LHCN-M2 (cell line): ENCODE data around the gene DNAJC13. TPM values are rescaled to one million over a fixed set of nuclear protein-coding genes. Genes with fewer than 3 reads are reported as not detected.
"Not testable (repeated sequence)": the region's sequence is repeated elsewhere in the genome, so short reads cannot be mapped to it uniquely, and the experiment has no call there.

Experiments used
- DNase-seq: peaks from one replicate; pipeline ENCODE4 v3.0.0-alpha.2; 2012; ENCODE audit warnings: low read depth
- total RNA-seq: library from RNA; depleted of rRNA; stranded (reverse); fragments of >200 nt; gene quantifications from 2 replicates; pipeline ENCODE4 v1.2.3, GENCODE V29; 2014

The DNAJC13 gene
- total RNA-seq, 1 experiment from 2014 or later, result 52.6 TPM

GRCh38 chr3:132543011-132543739 is 125.9 kb downstream of the DNAJC13 start:
- peak; percentile 90 for DNase-seq

GRCh38 chr3:132544130-132544529 is 126.8 kb downstream of the DNAJC13 start:
- no peak for DNase-seq

GRCh38 chr3:132545471-132545870 is 128.2 kb downstream of the DNAJC13 start:
- no peak for DNase-seq

- no peak for DNase-seq
These were observed 131.9 kb downstream of the DNAJC13 start for GRCh38 chr3:132549169-132549568.

- DNase-seq, result peak; percentile 80
These were observed 132.7 kb downstream of the DNAJC13 start for GRCh38 chr3:132549890-132550578.

- no peak for DNase-seq
These were observed 133.4 kb downstream of the DNAJC13 start for GRCh38 chr3:132550579-132551305.

GRCh38 chr3:132553826-132554225 is 136.5 kb downstream of the DNAJC13 start:
- DNase-seq, result no peak

GRCh38 chr3:132554437-132554836 is 137.1 kb downstream of the DNAJC13 start:
- DNase-seq, result no peak

- no peak for DNase-seq
These were observed 138.2 kb downstream of the DNAJC13 start for GRCh38 chr3:132555306-132556035.

- not testable (repeated sequence) for DNase-seq
These were observed 138.7 kb downstream of the DNAJC13 start for GRCh38 chr3:132556036-132556386.

GRCh38 chr3:132556508-132557159 is 139.3 kb downstream of the DNAJC13 start:
- no peak for DNase-seq

- DNase-seq, result no peak
These were observed 143.7 kb downstream of the DNAJC13 start for GRCh38 chr3:132561003-132561402.

- no peak for DNase-seq
These were observed 146.2 kb downstream of the DNAJC13 start for GRCh38 chr3:132563420-132564069.

- DNase-seq, result no peak
These were observed 146.8 kb downstream of the DNAJC13 start for GRCh38 chr3:132564070-132564465.

- DNase-seq, result no peak
These were observed 151.1 kb downstream of the DNAJC13 start for GRCh38 chr3:132568422-132568821.

GRCh38 chr3:132569153-132569552 is 151.9 kb downstream of the DNAJC13 start:
- DNase-seq, result peak; percentile 46

GRCh38 chr3:132569580-132569979 is 152.3 kb downstream of the DNAJC13 start:
- DNase-seq, result no peak

- DNase-seq, result no peak
These were observed 152.7 kb downstream of the DNAJC13 start for GRCh38 chr3:132570016-132570415.

GRCh38 chr3:132573797-132574211 is 156.5 kb downstream of the DNAJC13 start:
- DNase-seq, result no peak

- no peak for DNase-seq
These were observed 170.1 kb downstream of the DNAJC13 start for GRCh38 chr3:132587401-132587800.
